H9 (cell line): Measurements from ENCODE around the gene ENGASE. TPM values are rescaled to one million over a fixed set of nuclear protein-coding genes. Genes with fewer than 3 reads are reported as not detected.

ENCODE experiments used
- DNase-seq: peaks from one replicate; pipeline ENCODE4 v3.0.0-alpha.2; 2017
- H2AFZ ChIP-seq: one replicate; pipeline ENCODE4 v1.6.1; 2013; ENCODE audit warnings: mild to moderate bottlenecking, low read length, control low read depth, moderate library complexity
- H2AK5ac ChIP-seq: 2 replicates; pipeline ENCODE4 v1.6.1; 2013; ENCODE audit warnings: low read length, control low read depth, mixed read lengths; ENCODE audit not compliant: insufficient read length
- H2BK120ac ChIP-seq: one replicate; pipeline ENCODE4 v1.6.1; 2013; ENCODE audit warnings: low read depth, mild to moderate bottlenecking, low read length, control low read depth, inconsistent platforms; ENCODE audit not compliant: poor library complexity, severe bottlenecking
- H2BK12ac ChIP-seq: 2 replicates; pipeline ENCODE4 v1.6.1; 2013; ENCODE audit warnings: low read length, control low read depth, mixed read lengths, low read depth; ENCODE audit not compliant: insufficient read length
- H2BK15ac ChIP-seq: 2 replicates; pipeline ENCODE4 v1.6.1; 2013; ENCODE audit warnings: low read depth, low read length, control low read depth
- H2BK20ac ChIP-seq: one replicate; pipeline ENCODE4 v1.6.1; 2013; ENCODE audit warnings: low read depth, mild to moderate bottlenecking, low read length, control low read depth, inconsistent platforms; ENCODE audit not compliant: poor library complexity, severe bottlenecking
- H2BK5ac ChIP-seq: 2 replicates; pipeline ENCODE4 v1.6.1; 2013; ENCODE audit warnings: low read length, control low read depth, mixed read lengths; ENCODE audit not compliant: insufficient read length
- H3K14ac ChIP-seq: 2 replicates; pipeline ENCODE4 v1.6.1; 2013; ENCODE audit warnings: low read length, control low read depth; ENCODE audit not compliant: insufficient read depth
- H3K18ac ChIP-seq: 2 replicates; pipeline ENCODE4 v1.6.1; 2013; ENCODE audit warnings: low read depth, mild to moderate bottlenecking, mixed read lengths, low read length, control low read depth; ENCODE audit not compliant: insufficient read length
- H3K23ac ChIP-seq: 2 replicates; pipeline ENCODE4 v1.6.1; 2013; ENCODE audit warnings: low read length, control low read depth, mixed read lengths, low read depth; ENCODE audit not compliant: insufficient read length
- H3K23me2 ChIP-seq: 2 replicates; pipeline ENCODE4 v1.6.1; 2013; ENCODE audit warnings: low read depth, mild to moderate bottlenecking, mixed read lengths, low read length, control low read depth; ENCODE audit not compliant: insufficient read length, poor library complexity, severe bottlenecking
- H3K27ac ChIP-seq: 2 replicates; pipeline ENCODE4 v1.5.1; 2013; ENCODE audit warnings: low read length, control low read depth, mixed read lengths, low read depth; ENCODE audit not compliant: insufficient read length
- H3K27me3 ChIP-seq: 2 replicates; pipeline ENCODE4 v1.6.1; 2013; ENCODE audit warnings: low read length, control low read depth, inconsistent platforms; ENCODE audit not compliant: insufficient read depth
- H3K4ac ChIP-seq: 2 replicates; pipeline ENCODE4 v1.6.1; 2013; ENCODE audit warnings: low read depth, mild to moderate bottlenecking, control low read depth, inconsistent platforms, low read length, moderate library complexity
- H3K4me1 ChIP-seq: 2 replicates; pipeline ENCODE4 v1.6.1; 2013; ENCODE audit warnings: low read length, control low read depth, inconsistent platforms; ENCODE audit not compliant: insufficient read depth
- H3K4me2 ChIP-seq: 2 replicates; pipeline ENCODE4 v1.6.1; 2013; ENCODE audit warnings: low read length, control low read depth, mixed read lengths; ENCODE audit not compliant: insufficient read length, insufficient read depth
- H3K56ac ChIP-seq: 2 replicates; pipeline ENCODE4 v1.6.1; 2013; ENCODE audit warnings: low read depth, mild to moderate bottlenecking, mixed read lengths, low read length, control low read depth; ENCODE audit not compliant: insufficient read length
- H3K79me1 ChIP-seq: 2 replicates; pipeline ENCODE4 v1.6.1; 2013; ENCODE audit warnings: low read depth, mild to moderate bottlenecking, moderate library complexity, low read length, control low read depth, inconsistent platforms; ENCODE audit not compliant: insufficient read depth, poor library complexity, severe bottlenecking
- H3K79me2 ChIP-seq: 2 replicates; pipeline ENCODE4 v1.6.1; 2013; ENCODE audit warnings: low read length, control low read depth, inconsistent platforms; ENCODE audit not compliant: insufficient read depth
- H3K9ac ChIP-seq: 2 replicates; pipeline ENCODE4 v1.6.1; 2013; ENCODE audit warnings: low read length, control low read depth, mixed read lengths; ENCODE audit not compliant: insufficient read length; ENCODE audit errors: extremely low read depth
- H3K9me3 ChIP-seq: one replicate; pipeline ENCODE4 v1.6.1; 2013; ENCODE audit warnings: low read depth, low read length, inconsistent platforms; ENCODE audit not compliant: control insufficient read depth
- H3T11ph ChIP-seq: one replicate; pipeline ENCODE4 v1.6.1; 2013; ENCODE audit warnings: mild to moderate bottlenecking, low read length, control low read depth, inconsistent platforms
- H4K20me1 ChIP-seq: one replicate; pipeline ENCODE4 v1.6.1; 2013; ENCODE audit not compliant: control insufficient read depth, insufficient read length, insufficient read depth
- H4K5ac ChIP-seq: 2 replicates; pipeline ENCODE4 v1.6.1; 2013; ENCODE audit warnings: low read depth, mild to moderate bottlenecking, mixed read lengths, low read length, control low read depth; ENCODE audit not compliant: insufficient read length
- H4K8ac ChIP-seq: replicated peaks from 2 replicates; pipeline ENCODE4 v1.6.1; 2013; ENCODE audit warnings: low read length, control low read depth, mixed read lengths, low read depth; ENCODE audit not compliant: insufficient read length
- H4K91ac ChIP-seq: 2 replicates; pipeline ENCODE4 v1.6.1; 2013; ENCODE audit warnings: low read depth, mild to moderate bottlenecking, moderate library complexity, mixed read lengths, low read length, control low read depth; ENCODE audit not compliant: insufficient read length
- H3K27ac Mint-ChIP-seq, 3 experiments: 2 replicates in 2 of 3; 3 replicates in 1 of 3; pipeline ENCODE4 v1.8.0; 2020 to 2021; ENCODE audit warnings: mixed read lengths in 3 of 3, mild to moderate bottlenecking in 1 of 3, moderate library complexity in 1 of 3
- H3K27me3 Mint-ChIP-seq: 2 replicates; pipeline ENCODE4 v1.8.0; 2021; ENCODE audit warnings: low read depth, mild to moderate bottlenecking, moderate library complexity, mixed read lengths
- H3K36me3 Mint-ChIP-seq, 3 experiments: 2 replicates in 2 of 3; 3 replicates in 1 of 3; pipeline ENCODE4 v1.8.0; 2020 to 2021; ENCODE audit warnings: low read depth in 3 of 3, mixed read lengths in 3 of 3; ENCODE audit not compliant: insufficient read depth in 1 of 3
- H3K4me1 Mint-ChIP-seq, 2 experiments: 2 replicates each; pipeline ENCODE4 v1.8.0; 2020; ENCODE audit warnings: mixed read lengths in 2 of 2
- H3K4me3 Mint-ChIP-seq, 2 experiments: 2 replicates in 1 of 2; 3 replicates in 1 of 2; pipeline ENCODE4 v1.8.0; 2020 to 2021; ENCODE audit warnings: mild to moderate bottlenecking in 2 of 2, mixed read lengths in 2 of 2, moderate library complexity in 1 of 2
- H3K9me3 Mint-ChIP-seq, 2 experiments: 2 replicates in 1 of 2; 3 replicates in 1 of 2; pipeline ENCODE4 v1.8.0; 2020; ENCODE audit warnings: mild to moderate bottlenecking in 2 of 2, mixed read lengths in 2 of 2, moderate library complexity in 1 of 2
- WGBS: extraction: QIAGEN DNeasy Blood & Tissue Kit; methylation state at CpG from one replicate; pipeline ENCODE4 v1.1.7; 2013; ENCODE audit warnings: missing lambda C conversion rate, low lambda C conversion rate, mixed read lengths; ENCODE audit not compliant: insufficient read length; ENCODE audit errors: extremely low coverage; 5-methylcytosine and 5-hydroxymethylcytosine counted together
- total RNA-seq: library from RNA; stranded (reverse); gene quantifications from 2 replicates; pipeline ENCODE4 v1.2.1, GENCODE V29; 2021
- TF ChIP-seq, protein P1 (sequence below): fragments of 200-600 bp; sonication (generic); conservative IDR thresholded peaks from 3 replicates; pipeline ENCODE4 v1.8.0; 2021; ENCODE audit warnings: antibody characterized with exemption, mild to moderate bottlenecking

The ENGASE gene
- total RNA-seq, 1 experiment from 2014 or later, result 20.6 TPM

DNA sequence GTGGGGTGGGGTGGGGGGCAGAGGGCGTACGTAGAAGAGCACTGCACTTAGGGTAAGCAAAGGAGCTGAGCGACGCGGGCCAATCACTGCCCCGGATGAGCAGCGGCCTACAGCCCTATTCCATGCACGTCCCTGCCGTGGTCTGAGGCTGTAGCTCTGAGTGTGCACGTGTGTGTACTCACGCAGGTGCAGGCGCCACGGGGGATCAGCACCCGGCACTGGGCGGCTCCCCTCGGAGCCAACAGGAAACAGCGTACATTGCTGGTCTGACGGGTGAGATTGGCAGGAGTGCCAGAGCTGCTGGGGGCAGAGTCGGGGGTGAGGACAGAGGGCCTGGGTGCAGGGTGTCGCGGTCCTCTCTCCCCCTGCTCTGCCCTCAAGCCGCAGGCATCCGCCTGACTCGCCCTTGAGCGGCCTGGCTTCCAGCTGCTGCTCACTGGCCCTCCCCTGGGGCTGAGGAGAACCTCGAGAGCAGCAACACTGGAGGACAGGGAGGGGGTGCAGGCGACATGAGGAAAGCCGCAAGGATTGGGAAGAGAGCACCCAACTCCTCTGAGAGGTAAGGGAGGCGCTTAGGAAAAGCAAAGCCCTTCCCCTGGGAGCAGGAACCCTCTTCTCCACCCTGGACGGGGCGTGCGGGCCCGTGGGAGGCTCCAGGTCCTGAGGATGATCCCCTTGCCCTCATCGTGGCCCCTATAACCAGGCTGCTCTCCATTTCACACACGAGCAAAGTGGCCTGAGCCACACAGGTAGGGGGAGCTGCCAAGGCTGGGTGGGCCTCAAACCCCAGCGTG, 57.8 kb downstream of the ENGASE start:
- Histone ChIP-seq H2AK5ac (no peak overlapping the region), H3K79me1 (no peaks in the 10 kb centered on the region), H2BK15ac (no peak overlapping the region), H3K14ac (no peak overlapping the region; the same call in 1 of the 2 replicates), H3K4ac (no peak overlapping the region), H3K23ac (no peak overlapping the region), H3K79me2 (no peaks in the 10 kb centered on the region), H2BK5ac (no peak overlapping the region), H3K4me1 (no peaks in the 10 kb centered on the region), H3K23me2 (no peaks in the 10 kb centered on the region), H3K27me3 (no peaks in the 10 kb centered on the region), H3T11ph (no peak overlapping the region), H4K91ac (no peak overlapping the region), H2BK20ac (no peak overlapping the region), H2BK120ac (no peak overlapping the region), H3K27ac (no peak overlapping the region), H3K18ac (no peak overlapping the region), H4K20me1 (no peaks in the 10 kb centered on the region), H3K56ac (no peak overlapping the region), H3K9me3 (no peaks in the 10 kb centered on the region), H3K4me2 (no peak overlapping the region), H2AFZ (no peak overlapping the region), H4K8ac (no peak overlapping the region), H3K9ac (no peak overlapping the region), H4K5ac (no peak overlapping the region), H2BK12ac (no peak overlapping the region)
- H3K27me3 Mint-ChIP-seq, result peaks cover 4% of the 10 kb centered on the region
- no CpG with 5 or more reads among the region's 36 CpGs for WGBS
- TF ChIP-seq, protein P1, sequence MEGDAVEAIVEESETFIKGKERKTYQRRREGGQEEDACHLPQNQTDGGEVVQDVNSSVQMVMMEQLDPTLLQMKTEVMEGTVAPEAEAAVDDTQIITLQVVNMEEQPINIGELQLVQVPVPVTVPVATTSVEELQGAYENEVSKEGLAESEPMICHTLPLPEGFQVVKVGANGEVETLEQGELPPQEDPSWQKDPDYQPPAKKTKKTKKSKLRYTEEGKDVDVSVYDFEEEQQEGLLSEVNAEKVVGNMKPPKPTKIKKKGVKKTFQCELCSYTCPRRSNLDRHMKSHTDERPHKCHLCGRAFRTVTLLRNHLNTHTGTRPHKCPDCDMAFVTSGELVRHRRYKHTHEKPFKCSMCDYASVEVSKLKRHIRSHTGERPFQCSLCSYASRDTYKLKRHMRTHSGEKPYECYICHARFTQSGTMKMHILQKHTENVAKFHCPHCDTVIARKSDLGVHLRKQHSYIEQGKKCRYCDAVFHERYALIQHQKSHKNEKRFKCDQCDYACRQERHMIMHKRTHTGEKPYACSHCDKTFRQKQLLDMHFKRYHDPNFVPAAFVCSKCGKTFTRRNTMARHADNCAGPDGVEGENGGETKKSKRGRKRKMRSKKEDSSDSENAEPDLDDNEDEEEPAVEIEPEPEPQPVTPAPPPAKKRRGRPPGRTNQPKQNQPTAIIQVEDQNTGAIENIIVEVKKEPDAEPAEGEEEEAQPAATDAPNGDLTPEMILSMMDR, result no peak
- H3K4me3 Mint-ChIP-seq, result no peak overlapping the region
- peaks cover 0 to 2% (median 0%) of the 10 kb centered on the region in 3 experiments; a peak in 1 of 7 replicates for H3K36me3 Mint-ChIP-seq
- H3K27ac Mint-ChIP-seq, result no peak overlapping the region
- peaks cover 0 to 4% of the 10 kb centered on the region in 2 experiments; a peak in 1 of 4 replicates for H3K4me1 Mint-ChIP-seq
- DNase-seq, result no peak
- H3K9me3 Mint-ChIP-seq, result no peaks in the 10 kb centered on the region
